ENCODE results near the gene FIG4. TPM values are rescaled to one million over a fixed set of nuclear protein-coding genes. Genes with fewer than 3 reads are reported as not detected.

The FIG4 gene
- total RNA-seq, 1 experiment from 2014 or later = 23.1 TPM

DNA sequence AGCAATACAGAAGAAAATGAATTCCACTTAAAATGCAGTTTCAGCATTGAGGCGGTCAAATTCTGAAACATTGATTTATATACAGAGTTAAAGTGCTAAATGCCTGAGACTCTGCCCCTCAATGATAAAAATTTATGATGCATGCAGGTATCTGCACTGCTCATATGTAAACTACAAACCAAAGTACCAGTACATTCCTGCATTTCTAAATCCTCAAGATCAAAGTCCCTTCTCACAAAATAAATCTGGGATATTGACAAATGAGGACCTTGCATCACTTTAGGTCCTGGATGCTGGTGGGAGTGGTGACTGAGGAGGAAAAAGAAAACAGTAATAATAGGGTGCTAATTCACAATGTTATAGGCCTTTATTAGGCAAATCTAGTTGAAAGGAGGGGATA lies 101.9 kb downstream of the FIG4 start:
- H3K27ac Mint-ChIP-seq = no peak overlapping the region
- no peak overlapping the region for H3K4me2 ChIP-seq (ENCODE audit: insufficient read depth, insufficient read length, low read length)
- no peak overlapping the region for H2BK12ac ChIP-seq (ENCODE audit: insufficient read length, low read depth, low read length)
- no peaks in the 10 kb centered on the region for H3K27me3 Mint-ChIP-seq (ENCODE audit: low read depth)
- no peak overlapping the region for H4K91ac ChIP-seq (ENCODE audit: insufficient read length, low read depth, low read length)
- no peak overlapping the region for H2BK120ac ChIP-seq (ENCODE audit: low read depth, low read length, poor library complexity, severe bottlenecking)
- peaks cover 3% of the 10 kb centered on the region; the same call in 1 of the 2 replicates for H3K4me1 ChIP-seq (ENCODE audit: insufficient read depth, low read length)
- H2BK20ac ChIP-seq (ENCODE audit: low read depth, low read length, poor library complexity, severe bottlenecking) = no peak overlapping the region
- TF ChIP-seq, protein P1, sequence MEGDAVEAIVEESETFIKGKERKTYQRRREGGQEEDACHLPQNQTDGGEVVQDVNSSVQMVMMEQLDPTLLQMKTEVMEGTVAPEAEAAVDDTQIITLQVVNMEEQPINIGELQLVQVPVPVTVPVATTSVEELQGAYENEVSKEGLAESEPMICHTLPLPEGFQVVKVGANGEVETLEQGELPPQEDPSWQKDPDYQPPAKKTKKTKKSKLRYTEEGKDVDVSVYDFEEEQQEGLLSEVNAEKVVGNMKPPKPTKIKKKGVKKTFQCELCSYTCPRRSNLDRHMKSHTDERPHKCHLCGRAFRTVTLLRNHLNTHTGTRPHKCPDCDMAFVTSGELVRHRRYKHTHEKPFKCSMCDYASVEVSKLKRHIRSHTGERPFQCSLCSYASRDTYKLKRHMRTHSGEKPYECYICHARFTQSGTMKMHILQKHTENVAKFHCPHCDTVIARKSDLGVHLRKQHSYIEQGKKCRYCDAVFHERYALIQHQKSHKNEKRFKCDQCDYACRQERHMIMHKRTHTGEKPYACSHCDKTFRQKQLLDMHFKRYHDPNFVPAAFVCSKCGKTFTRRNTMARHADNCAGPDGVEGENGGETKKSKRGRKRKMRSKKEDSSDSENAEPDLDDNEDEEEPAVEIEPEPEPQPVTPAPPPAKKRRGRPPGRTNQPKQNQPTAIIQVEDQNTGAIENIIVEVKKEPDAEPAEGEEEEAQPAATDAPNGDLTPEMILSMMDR (conservative IDR thresholded peaks at IDR 0.05) = no peak
- H4K20me1 ChIP-seq (ENCODE audit: control insufficient read depth, insufficient read depth, insufficient read length) = no peaks in the 10 kb centered on the region
- H3K4me1 Mint-ChIP-seq = peaks cover 14 to 26% of the 10 kb centered on the region in 2 experiments
- H3K36me3 Mint-ChIP-seq (ENCODE audit: insufficient read depth in 1 of 3, low read depth in 3 of 3) = peaks cover 0 to 5% (median 0%) of the 10 kb centered on the region in 3 experiments; a peak in 3 of 7 replicates
- H3K79me1 ChIP-seq (ENCODE audit: insufficient read depth, low read depth, low read length, poor library complexity, severe bottlenecking) = no peaks in the 10 kb centered on the region
- no peak overlapping the region for H2AFZ ChIP-seq (ENCODE audit: low read length)
- no peaks in the 10 kb centered on the region for H3K79me2 ChIP-seq (ENCODE audit: insufficient read depth, low read length)
- no peak overlapping the region for H2BK15ac ChIP-seq (ENCODE audit: low read depth, low read length)
- no peak overlapping the region for H2AK5ac ChIP-seq (ENCODE audit: insufficient read length, low read length)
- no peak overlapping the region for H3T11ph ChIP-seq (ENCODE audit: low read length)
- H3K9ac ChIP-seq (ENCODE audit: extremely low read depth, insufficient read length, low read length) = no peak overlapping the region
- no peak overlapping the region for H3K4ac ChIP-seq (ENCODE audit: low read depth, low read length)
- no peaks in the 10 kb centered on the region for H3K27me3 ChIP-seq (ENCODE audit: insufficient read depth, low read length)
- no peak for DNase-seq
- no peak overlapping the region for H3K56ac ChIP-seq (ENCODE audit: insufficient read length, low read depth, low read length)
- H3K18ac ChIP-seq (ENCODE audit: insufficient read length, low read depth, low read length) = no peak overlapping the region
- no peaks in the 10 kb centered on the region for H3K9me3 ChIP-seq (ENCODE audit: control insufficient read depth, low read depth, low read length)
- no peak overlapping the region for H3K23ac ChIP-seq (ENCODE audit: insufficient read length, low read depth, low read length)
- no peak overlapping the region for H3K27ac ChIP-seq (ENCODE audit: insufficient read length, low read depth, low read length)
- no peak overlapping the region for H3K14ac ChIP-seq (ENCODE audit: insufficient read depth, low read length)
- H3K9me3 Mint-ChIP-seq = no peaks in the 10 kb centered on the region
- no CpG with 5 or more reads among the region's 1 CpG for WGBS (ENCODE audit: extremely low coverage, insufficient read length, low lambda C conversion rate)
- no peak overlapping the region for H2BK5ac ChIP-seq (ENCODE audit: insufficient read length, low read length)
- H4K5ac ChIP-seq (ENCODE audit: insufficient read length, low read depth, low read length) = no peak overlapping the region
- H4K8ac ChIP-seq (replicated peaks; ENCODE audit: insufficient read length, low read depth, low read length) = no peak overlapping the region
- no peak overlapping the region for H3K4me3 Mint-ChIP-seq
- H3K23me2 ChIP-seq (ENCODE audit: insufficient read length, low read depth, low read length, poor library complexity, severe bottlenecking) = no peaks in the 10 kb centered on the region
